H1 (cell line): ENCODE results near the gene PGA5.

Experiments
- ATF2 ChIP-seq: IDR thresholded peaks from 2 replicates; pipeline ENCODE4 v1.6.1; 2012; ENCODE audit warnings: low read length, inconsistent platforms
- ATF3 ChIP-seq: IDR thresholded peaks from 2 replicates; pipeline ENCODE4 v1.6.1; 2011; ENCODE audit warnings: low read depth, mild to moderate bottlenecking, low read length; ENCODE audit not compliant: insufficient read depth
- EZH2 ChIP-seq: fragments of 200-600 bp; sonication (generic); IDR thresholded peaks from 2 replicates; pipeline ENCODE4 v1.7.1; 2012; ENCODE audit warnings: low read depth, mild to moderate bottlenecking, moderate library complexity, low read length, inconsistent platforms; ENCODE audit not compliant: severe bottlenecking
- KDM5A ChIP-seq: fragments of 200-600 bp; IDR thresholded peaks from 2 replicates; pipeline ENCODE4 v1.7.1; 2012; ENCODE audit warnings: mild to moderate bottlenecking, low read length, inconsistent platforms, mixed read lengths
- POLR2A ChIP-seq, 2 experiments: IDR thresholded peaks; 1 replicate in 1 of 2; 2 replicates in 1 of 2; pipeline ENCODE4 v1.6.1; 2011; ENCODE audit warnings: low read depth in 2 of 2, low read length in 2 of 2, mild to moderate bottlenecking in 2 of 2; ENCODE audit errors: control extremely low read depth in 1 of 2
- SUZ12 ChIP-seq: fragments of 200-600 bp; sonication (generic); IDR thresholded peaks from 2 replicates; pipeline ENCODE4 v1.6.1; 2012; ENCODE audit warnings: mild to moderate bottlenecking, inconsistent platforms, low read length, moderate library complexity, mixed read lengths

- TF ChIP-seq EZH2 (no peak), KDM5A (no peak), ATF2 (no peak), POLR2A (IDR thresholded peaks at IDR 0.05; ENCODE audit: control extremely low read depth in 1 of 2, low read depth in 2 of 2, low read length in 2 of 2) (no peak), SUZ12 (no peak), ATF3 (no peak)
Observed at GRCh38 chr11:61277186-61278000, 36.4 kb downstream of the PGA5 start.
